ENCODE data around the gene ESX1. TPM values are rescaled to one million over a fixed set of nuclear protein-coding genes. Genes with fewer than 3 reads are reported as not detected.

ESX1 gene
- total RNA-seq, 1 experiment from 2014 or later = 2.8 TPM

DNA sequence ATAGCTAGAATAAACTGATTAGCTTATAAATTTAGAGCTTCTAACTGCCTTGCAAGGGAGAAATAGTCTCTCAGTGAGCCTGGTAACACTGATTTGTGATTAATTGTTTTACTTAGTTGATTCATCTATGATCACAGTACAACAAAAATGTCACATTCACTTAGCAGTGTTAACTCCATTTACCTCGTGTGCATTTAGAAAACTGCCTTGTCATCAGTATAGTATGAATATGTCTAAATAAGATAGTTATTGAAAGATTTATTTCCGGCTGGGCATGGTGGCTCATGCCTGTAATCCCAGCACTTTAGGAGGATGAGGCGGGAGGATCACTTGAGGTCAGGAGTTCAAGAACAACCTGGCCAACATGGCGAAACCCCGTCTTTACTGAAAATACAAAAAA, 49.2 kb downstream of the ESX1 start:
- no peak overlapping the region for H3K4me3 ChIP-seq (ENCODE audit: low read depth in 2 of 2, low read length in 2 of 2)
- no peaks in the 10 kb centered on the region for H3K9me3 ChIP-seq (ENCODE audit: control insufficient read depth, insufficient read depth, low read depth, low read length)
- ATAC-seq (no peak), DNase-seq (ENCODE audit: low read depth, low spot score) (no peak)
- in situ Hi-C loops (cut with HindIII; ENCODE audit: low pct_unique_long_range_greater_than_20kb, low sequenced_read_pairs) (no loop called here), intact Hi-C loops (cut with micrococcal nuclease; ENCODE audit: unreplicated experiment) (no loop called here)
- POLR2A ChIA-PET = no interaction called here
- no peak overlapping the region for H3K27ac ChIP-seq (ENCODE audit: low read length)
- H3K36me3 ChIP-seq (ENCODE audit: control insufficient read depth, insufficient read depth, low read length) = 0 out of 2 replicates have a peak, but pooled peaks cover 3% of the 10 kb centered on the region
- BruUV-seq (replicated peaks) = no TSS peak
- CTCF ChIA-PET = no interaction called here
- H3K27me3 ChIP-seq (ENCODE audit: control insufficient read depth, insufficient read depth, low read length) = no peaks in the 10 kb centered on the region
- TF ChIP-seq, protein P1, sequence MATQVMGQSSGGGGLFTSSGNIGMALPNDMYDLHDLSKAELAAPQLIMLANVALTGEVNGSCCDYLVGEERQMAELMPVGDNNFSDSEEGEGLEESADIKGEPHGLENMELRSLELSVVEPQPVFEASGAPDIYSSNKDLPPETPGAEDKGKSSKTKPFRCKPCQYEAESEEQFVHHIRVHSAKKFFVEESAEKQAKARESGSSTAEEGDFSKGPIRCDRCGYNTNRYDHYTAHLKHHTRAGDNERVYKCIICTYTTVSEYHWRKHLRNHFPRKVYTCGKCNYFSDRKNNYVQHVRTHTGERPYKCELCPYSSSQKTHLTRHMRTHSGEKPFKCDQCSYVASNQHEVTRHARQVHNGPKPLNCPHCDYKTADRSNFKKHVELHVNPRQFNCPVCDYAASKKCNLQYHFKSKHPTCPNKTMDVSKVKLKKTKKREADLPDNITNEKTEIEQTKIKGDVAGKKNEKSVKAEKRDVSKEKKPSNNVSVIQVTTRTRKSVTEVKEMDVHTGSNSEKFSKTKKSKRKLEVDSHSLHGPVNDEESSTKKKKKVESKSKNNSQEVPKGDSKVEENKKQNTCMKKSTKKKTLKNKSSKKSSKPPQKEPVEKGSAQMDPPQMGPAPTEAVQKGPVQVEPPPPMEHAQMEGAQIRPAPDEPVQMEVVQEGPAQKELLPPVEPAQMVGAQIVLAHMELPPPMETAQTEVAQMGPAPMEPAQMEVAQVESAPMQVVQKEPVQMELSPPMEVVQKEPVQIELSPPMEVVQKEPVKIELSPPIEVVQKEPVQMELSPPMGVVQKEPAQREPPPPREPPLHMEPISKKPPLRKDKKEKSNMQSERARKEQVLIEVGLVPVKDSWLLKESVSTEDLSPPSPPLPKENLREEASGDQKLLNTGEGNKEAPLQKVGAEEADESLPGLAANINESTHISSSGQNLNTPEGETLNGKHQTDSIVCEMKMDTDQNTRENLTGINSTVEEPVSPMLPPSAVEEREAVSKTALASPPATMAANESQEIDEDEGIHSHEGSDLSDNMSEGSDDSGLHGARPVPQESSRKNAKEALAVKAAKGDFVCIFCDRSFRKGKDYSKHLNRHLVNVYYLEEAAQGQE (IDR thresholded peaks at IDR 0.05; ENCODE audit: insufficient read depth in 1 of 2, low read depth in 2 of 2, low read length in 1 of 2) = no peak
- TF ChIP-seq POLR2AphosphoS5 (IDR thresholded peaks at IDR 0.05; ENCODE audit: low read depth, low read length) = no peak
- TF ChIP-seq, protein P2, sequence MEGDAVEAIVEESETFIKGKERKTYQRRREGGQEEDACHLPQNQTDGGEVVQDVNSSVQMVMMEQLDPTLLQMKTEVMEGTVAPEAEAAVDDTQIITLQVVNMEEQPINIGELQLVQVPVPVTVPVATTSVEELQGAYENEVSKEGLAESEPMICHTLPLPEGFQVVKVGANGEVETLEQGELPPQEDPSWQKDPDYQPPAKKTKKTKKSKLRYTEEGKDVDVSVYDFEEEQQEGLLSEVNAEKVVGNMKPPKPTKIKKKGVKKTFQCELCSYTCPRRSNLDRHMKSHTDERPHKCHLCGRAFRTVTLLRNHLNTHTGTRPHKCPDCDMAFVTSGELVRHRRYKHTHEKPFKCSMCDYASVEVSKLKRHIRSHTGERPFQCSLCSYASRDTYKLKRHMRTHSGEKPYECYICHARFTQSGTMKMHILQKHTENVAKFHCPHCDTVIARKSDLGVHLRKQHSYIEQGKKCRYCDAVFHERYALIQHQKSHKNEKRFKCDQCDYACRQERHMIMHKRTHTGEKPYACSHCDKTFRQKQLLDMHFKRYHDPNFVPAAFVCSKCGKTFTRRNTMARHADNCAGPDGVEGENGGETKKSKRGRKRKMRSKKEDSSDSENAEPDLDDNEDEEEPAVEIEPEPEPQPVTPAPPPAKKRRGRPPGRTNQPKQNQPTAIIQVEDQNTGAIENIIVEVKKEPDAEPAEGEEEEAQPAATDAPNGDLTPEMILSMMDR (IDR thresholded peaks at IDR 0.05) = no peak
- no peak for TF ChIP-seq SIN3A (IDR thresholded peaks at IDR 0.05; ENCODE audit: borderline replicate concordance, insufficient read depth, low read depth, low read length)
- no peak for TF ChIP-seq TCF7L2 (IDR thresholded peaks at IDR 0.05; ENCODE audit: low read depth, low read length)
- no peaks in the 10 kb centered on the region for H3K4me1 ChIP-seq (ENCODE audit: control insufficient read depth, insufficient read depth, low read length)

Other genes starting within 250 kb of the ESX1 start
- gene H2BW1, start 241.2 kb downstream of the ESX1 start, total RNA-seq (2021; ENCODE audit: unreplicated experiment) = not detected
- gene H2BW2, start 215.0 kb downstream of the ESX1 start, total RNA-seq (2021; ENCODE audit: unreplicated experiment) = not detected
- 2.1 TPM for gene TMSB15C, start 178.7 kb downstream of the ESX1 start, total RNA-seq (2021; ENCODE audit: unreplicated experiment)
- 0.62 TPM for gene ZCCHC18, start 142.4 kb downstream of the ESX1 start, total RNA-seq (2021; ENCODE audit: unreplicated experiment)
- 9.8 TPM for gene SLC25A53, start 97.9 kb downstream of the ESX1 start, total RNA-seq (2021; ENCODE audit: unreplicated experiment)
- gene FAM199X, start 88.5 kb downstream of the ESX1 start, total RNA-seq (2021; ENCODE audit: unreplicated experiment) = 56.8 TPM

Data from Panc1 (cell line).